TTC549 (cell line): Measurements from ENCODE around the gene NMNAT2.

ENCODE experiments used
- FAIRE-seq: peaks from 2 replicates; lab custom pipeline; 2012; peaks lifted over from hg19 to GRCh38; lab: Jason Lieb, UNC

NMNAT2 gene

DNA sequence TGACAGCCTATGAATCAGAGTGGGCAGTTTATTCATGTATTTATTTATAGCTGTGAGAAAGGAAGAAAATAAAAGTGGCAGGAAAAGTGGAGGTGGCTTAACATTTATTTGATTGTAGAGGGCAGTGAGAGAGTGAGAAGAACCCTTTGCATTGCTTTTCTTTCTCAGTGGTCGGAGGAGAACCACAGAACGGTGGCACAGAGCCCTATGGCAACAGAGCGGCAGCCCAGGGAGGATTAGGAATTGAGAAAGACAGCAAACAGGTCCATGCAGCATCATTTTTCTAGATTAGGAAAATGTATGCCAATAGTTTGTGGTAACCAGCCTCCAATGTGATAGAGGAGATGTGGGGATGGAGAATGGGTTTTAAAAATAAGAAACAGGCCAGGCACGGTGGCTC lies 53.1 kb downstream of the NMNAT2 start:
- FAIRE-seq, result no peak

DNA sequence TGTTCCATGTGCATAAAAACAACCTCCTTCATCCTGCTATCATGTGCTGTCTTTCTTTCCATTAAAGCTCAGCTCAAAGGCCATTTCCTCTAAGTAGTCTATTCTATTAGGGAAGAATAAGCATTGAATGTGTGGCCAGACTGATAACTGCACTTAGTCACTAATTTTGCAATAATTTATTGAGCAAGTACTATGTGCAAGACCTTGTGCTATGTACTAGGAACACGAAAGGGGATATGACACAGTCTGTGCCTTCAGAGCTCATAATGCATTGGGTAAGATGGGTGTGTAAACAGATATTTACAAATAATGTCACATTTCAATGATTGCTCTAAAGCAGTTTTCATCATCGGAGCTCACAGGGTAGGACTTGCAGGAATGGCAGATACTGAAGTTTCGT lies 54.2 kb downstream of the NMNAT2 start:
- FAIRE-seq, result no peak

DNA sequence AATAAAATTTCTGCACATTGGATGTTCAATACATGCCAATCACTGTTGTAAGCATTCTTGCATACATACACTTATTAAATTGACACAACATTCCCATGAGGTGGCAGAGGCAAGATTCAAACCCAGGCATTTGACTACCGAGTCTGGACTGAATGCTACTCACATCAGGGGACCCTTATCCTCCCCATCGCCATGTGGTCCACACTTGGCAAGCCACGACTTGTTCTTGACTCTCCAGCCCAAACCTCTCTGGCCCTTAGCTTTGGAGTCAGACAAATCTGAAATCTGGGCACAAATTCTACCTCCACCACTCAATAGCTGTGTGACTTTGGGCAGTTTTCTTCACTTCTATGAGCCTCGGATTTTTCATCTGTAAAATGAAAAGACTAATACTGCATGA lies 57.1 kb downstream of the NMNAT2 start:
- FAIRE-seq, result no peak

DNA sequence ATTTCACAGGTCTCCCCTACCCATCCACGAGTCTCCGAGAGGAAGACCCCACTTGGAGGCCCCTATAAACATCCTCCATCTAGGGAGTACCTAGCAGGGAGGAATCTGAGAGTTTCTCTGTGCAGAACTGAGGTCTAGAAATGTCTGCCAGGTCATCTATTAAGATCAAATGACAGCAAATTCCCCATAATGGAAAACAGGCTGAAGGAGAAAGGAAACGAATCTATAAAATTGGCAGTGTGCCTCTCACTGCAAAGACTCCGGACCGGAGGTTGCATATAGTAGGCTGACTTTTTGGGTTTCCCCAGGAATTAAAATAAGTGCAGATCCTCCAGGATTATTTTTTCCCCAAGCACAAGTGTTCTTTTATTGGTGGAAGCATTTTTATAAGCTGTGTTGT lies 57.7 kb downstream of the NMNAT2 start:
- no peak for FAIRE-seq

GRCh38 chr1:183356534-183357182 lies 61.5 kb downstream of the NMNAT2 start:
- no peak for FAIRE-seq

DNA sequence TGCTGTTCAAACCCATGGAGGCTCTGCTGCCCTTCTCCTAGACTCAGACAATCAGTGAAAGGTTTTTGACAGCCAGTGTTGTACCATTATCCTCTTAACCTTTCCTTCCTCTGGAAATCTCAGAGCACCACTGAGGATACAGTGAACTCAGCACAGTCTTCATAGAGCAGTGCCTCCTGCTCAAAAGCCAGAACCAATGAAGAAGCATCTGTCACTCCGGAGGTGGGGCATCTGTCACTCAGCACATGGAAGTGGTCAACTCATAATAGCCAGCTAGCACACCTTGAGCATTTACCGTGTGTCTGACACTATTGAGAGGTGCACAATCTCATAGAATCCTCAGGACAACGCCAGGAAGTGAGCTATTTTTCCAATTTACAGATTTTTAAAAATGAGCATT lies 62.4 kb downstream of the NMNAT2 start:
- no peak for FAIRE-seq

DNA sequence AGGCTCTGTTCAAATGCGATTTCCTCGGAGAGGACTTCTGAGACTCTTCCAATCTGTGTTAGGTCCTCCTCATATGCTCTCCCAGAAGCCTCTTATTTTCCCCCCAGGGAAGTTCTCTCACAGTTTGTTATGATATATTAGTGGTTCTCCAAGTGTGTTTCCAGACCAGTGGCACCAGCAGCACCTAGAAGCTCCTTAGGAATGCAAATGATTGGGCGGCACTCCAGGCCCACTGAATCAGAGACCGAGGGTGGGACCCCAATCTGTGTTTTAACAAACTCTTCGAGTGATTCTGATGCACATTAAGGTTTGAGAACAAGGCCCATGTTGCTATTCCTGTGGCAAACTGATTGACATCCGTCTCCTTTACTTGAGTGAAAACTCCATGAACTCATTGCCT lies 63.0 kb downstream of the NMNAT2 start:
- no peak for FAIRE-seq

DNA sequence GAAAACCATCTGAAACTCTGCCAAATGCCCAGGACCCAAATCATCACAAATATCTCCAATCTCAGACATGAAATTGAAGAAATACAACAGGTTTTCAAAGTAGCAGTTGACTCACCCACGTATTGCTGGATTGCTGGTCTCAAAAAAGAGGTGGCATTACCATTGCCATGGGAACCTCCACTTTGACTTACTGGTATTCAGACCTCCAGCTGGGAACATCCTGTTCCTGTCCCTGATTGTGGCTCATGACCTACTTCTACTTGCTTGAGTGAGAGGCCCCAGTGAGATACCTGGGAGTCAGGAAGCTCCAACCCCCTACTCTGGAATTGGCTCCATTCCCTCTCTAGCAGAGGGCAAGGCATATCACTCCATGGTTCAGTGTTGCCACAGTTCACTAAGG lies 64.6 kb downstream of the NMNAT2 start:
- no peak for FAIRE-seq

- no peak for FAIRE-seq
Observed at GRCh38 chr1:183349201-183349711, 68.9 kb downstream of the NMNAT2 start.

GRCh38 chr1:183346276-183346732 lies 71.9 kb downstream of the NMNAT2 start:
- no peak for FAIRE-seq

- FAIRE-seq, result no peak
Observed at GRCh38 chr1:183339556-183340167, 78.5 kb downstream of the NMNAT2 start.

GRCh38 chr1:183331091-183331742 lies 87.0 kb downstream of the NMNAT2 start:
- no peak for FAIRE-seq

GRCh38 chr1:183330335-183330734 lies 87.8 kb downstream of the NMNAT2 start:
- no peak for FAIRE-seq

DNA sequence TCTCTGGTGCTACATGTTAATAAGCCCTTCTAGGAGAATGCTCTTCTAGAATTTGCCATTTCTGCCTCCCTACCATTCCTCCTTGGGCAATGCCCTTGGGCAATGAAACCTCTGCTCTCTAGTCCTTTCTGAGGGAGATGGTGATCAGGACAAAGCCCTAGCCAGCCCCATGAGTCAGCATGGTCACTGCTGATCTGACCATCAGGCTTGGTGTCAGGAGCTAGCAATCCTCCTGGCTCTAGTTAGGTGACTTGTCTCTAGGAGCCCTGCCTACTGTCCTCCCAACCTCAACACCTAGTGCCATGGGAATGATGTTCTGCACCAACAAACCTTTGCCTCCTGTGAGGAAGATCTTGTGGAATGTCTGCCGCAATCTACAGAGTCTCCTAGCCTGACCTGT lies 89.8 kb downstream of the NMNAT2 start:
- no peak for FAIRE-seq

GRCh38 chr1:183327434-183328290 lies 90.5 kb downstream of the NMNAT2 start:
- no peak for FAIRE-seq

DNA sequence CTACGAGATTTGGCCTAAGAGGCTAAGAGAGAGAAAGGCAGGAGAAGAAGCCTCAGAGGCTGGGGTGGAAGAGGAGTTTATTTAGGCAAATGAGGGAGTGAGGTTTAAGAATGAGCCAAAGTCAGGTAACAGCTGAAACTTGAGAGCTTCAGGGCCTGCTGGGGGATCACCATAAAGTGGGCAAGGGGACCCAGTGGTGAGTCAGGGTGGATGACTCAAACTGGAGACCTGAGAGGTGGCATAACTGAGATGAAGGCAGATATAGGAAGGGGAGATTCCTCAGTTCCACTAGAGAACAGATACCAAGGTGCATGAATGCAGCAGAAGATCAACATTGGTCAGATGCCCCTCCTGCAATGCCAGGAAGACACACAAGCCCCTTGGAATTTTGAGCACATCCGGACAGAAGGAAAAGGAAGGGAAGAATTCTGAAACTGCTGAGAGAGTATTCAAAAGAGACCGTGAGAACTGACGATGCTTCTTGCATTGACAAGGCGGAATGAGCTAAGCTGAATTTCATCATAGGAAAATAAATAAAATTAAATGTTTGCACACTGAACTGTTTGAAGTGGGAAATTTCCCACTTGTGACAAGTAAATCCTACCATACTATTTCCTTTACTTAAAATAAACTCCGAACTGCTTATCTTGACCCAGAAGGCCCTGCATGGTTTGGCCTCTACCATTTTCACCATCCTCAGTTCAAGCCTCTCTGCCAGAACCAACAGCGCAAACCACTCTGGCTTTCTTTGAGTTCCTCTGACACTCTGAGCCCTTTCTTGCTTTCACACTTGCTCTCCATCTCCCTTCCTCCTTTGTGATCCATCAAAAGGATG lies 94.1 kb downstream of the NMNAT2 start:
- FAIRE-seq, result no peak

- FAIRE-seq, result no peak
Observed at GRCh38 chr1:183319606-183320005, 98.6 kb downstream of the NMNAT2 start.

DNA sequence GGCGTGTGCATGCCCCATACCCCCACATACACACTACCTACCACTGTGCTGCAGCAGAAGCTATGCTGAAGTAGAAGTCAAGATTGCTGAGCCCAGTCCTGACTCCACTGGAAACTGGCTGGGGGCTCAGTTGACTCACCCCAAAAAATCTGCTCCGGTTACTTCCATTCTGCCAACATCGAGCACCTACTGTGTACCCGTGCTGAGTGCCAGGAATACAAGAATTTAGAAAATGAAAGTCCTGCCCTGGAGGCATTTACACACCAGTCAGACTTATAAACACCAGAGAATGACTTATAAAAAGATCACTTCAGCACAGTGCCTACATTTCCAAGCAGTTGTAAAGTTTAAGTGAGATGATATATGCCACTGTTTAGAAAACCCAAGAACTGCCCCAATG lies 99.1 kb downstream of the NMNAT2 start:
- no peak for FAIRE-seq

GRCh38 chr1:183318433-183318832 lies 99.7 kb downstream of the NMNAT2 start:
- FAIRE-seq, result no peak

DNA sequence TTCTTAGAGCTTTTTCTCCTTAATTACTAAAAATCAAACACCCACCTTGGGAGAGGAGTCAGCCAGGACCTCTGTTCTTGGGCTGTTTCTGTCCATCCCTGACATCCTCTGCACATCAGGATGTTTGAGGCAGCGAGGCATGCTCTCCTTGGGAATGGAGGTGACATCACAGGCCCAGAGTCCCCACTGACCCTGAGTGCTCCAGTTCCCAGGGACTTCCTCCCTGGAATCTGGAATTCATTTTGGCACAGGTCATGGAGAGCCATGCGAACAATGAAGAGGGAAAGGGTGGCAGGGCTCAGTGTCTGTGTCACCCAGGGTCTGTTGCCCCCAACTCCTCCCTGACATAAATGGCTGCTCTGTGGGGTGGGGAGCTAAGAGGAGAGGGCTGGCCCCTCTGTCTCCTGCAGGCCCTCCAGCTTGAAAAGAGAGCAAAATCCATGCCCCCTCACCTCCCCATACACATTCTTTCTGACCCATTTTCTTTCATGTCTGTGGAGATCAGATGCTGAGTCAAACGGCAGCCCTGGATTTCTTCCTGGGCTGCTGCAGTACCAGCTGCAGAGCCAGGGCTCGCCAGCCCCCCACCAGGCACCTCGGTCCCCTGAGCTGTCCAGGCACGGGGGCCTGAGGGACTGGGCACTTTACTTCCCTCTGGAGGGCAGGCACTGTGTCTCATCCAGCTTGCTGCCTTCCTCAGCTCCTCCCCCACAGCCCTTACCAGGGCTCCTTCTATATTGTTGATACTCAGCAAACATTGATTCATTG lies 102.0 kb downstream of the NMNAT2 start:
- FAIRE-seq, result no peak

DNA sequence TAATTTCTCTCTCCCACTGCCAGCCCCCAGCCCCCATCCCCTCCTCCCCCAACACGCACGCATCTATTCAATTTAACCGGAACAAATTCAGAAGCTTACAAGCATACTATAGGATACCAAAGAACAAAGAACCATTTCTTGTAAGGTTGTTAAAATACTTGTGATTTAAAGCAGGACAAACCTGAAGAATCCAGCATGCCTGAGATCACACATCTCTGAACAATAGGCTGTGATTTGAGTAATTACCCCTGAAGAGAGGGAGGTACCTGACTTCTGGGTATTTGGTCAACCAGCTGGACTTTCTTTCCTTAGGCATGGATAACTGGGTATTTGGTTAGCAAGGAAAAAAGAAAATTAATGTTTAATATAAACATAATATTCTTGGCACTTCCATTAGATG lies 105.1 kb downstream of the NMNAT2 start:
- no peak for FAIRE-seq
